Left ventricle myocardium inferior (tissue), 1 donor: Measurements from ENCODE around the gene SIVA1. TPM values are rescaled to one million over a fixed set of nuclear protein-coding genes. Genes with fewer than 3 reads are reported as not detected.

ENCODE experiments used
- DNase-seq: peaks from one replicate; pipeline ENCODE4 v3.0.0-alpha.2; 2020
- H3K27ac ChIP-seq: fragments of 200-600 bp; replicated peaks from 2 replicates; pipeline ENCODE4 v1.8.0; 2021
- H3K27me3 ChIP-seq: fragments of 200-600 bp; 2 replicates; pipeline ENCODE4 v1.8.0; 2021; ENCODE audit warnings: low read depth
- H3K36me3 ChIP-seq: fragments of 200-600 bp; 2 replicates; pipeline ENCODE4 v1.8.0; 2021
- H3K4me1 ChIP-seq: fragments of 200-600 bp; 2 replicates; pipeline ENCODE4 v1.8.0; 2021
- H3K4me3 ChIP-seq: fragments of 200-600 bp; 2 replicates; pipeline ENCODE4 v1.8.0; 2021; ENCODE audit warnings: mild to moderate bottlenecking, moderate library complexity
- H3K9me3 ChIP-seq: fragments of 200-600 bp; replicated peaks from 2 replicates; pipeline ENCODE4 v1.8.0; 2021
- CTCF ChIP-seq: fragments of 200-600 bp; IDR thresholded peaks from 2 replicates; pipeline ENCODE4 v1.8.0; 2021; ENCODE audit warnings: antibody characterized with exemption, mild to moderate bottlenecking, borderline replicate concordance
- intact Hi-C: fragments of 100-400 bp; cut with micrococcal nuclease; formaldehyde crosslinking; loops from one replicate; pipeline ENCODE4 v1.11.0; 2022
- total RNA-seq: library from RNA; stranded (reverse); fragmentation: NEBNext Ultra II Directional; extraction: Animal tissue kit (Norgen Biotek cat#: 25700); gene quantifications from one replicate; pipeline ENCODE4 v1.2.1, GENCODE V29; 2021
- donor health status: DM: no; HTN: yes; CAD: no; lungs with severe emphysema.

Gene SIVA1
- total RNA-seq, 1 donor from 2014 or later: 55.6 TPM

- no peaks in the 10 kb centered on the region for H3K9me3 ChIP-seq
- H3K4me1 ChIP-seq: peaks cover 82% of the 10 kb centered on the region
- DNase-seq: peak; percentile 77
- no peak for TF ChIP-seq CTCF
- H3K27ac ChIP-seq: peak overlapping the region; percentile 92
- intact Hi-C loops: no loop called here
- peaks cover 12% of the 10 kb centered on the region for H3K36me3 ChIP-seq
- H3K4me3 ChIP-seq: peak overlapping the region; percentile 14
- H3K27me3 ChIP-seq: no peaks in the 10 kb centered on the region
Measured at GRCh38 chr14:104721505-104722431, 31.2 kb upstream of the SIVA1 start.

GRCh38 chr14:104722938-104723650 lies 29.9 kb upstream of the SIVA1 start:
- Histone ChIP-seq H3K27ac (peak overlapping the region; percentile 92), H3K9me3 (no peaks in the 10 kb centered on the region), H3K4me1 (peaks cover 82% of the 10 kb centered on the region), H3K36me3 (peaks cover 12% of the 10 kb centered on the region), H3K4me3 (peak overlapping the region; percentile 88), H3K27me3 (no peaks in the 10 kb centered on the region)
- no peak for DNase-seq
- intact Hi-C loops: no loop called here
- TF ChIP-seq CTCF: no peak

- peak within 1 kb of the TSS; percentile 88 for H3K4me3 ChIP-seq
- H3K27me3 ChIP-seq: no peaks in the 10 kb centered on the region
- no peaks in the 10 kb centered on the region for H3K9me3 ChIP-seq
- peak within 1 kb of the TSS; percentile 92 for H3K27ac ChIP-seq
- intact Hi-C loops: no loop called here
- peak; percentile 80 for DNase-seq
- H3K4me1 ChIP-seq: peaks cover 81% of the 10 kb centered on the region
- H3K36me3 ChIP-seq: peaks cover 12% of the 10 kb centered on the region
- TF ChIP-seq CTCF: peak; percentile 93
Measured at GRCh38 chr14:104723651-104724406, 29.1 kb upstream of the SIVA1 start, which contains the start of gene ADSS1. Gene ADSS1, plus strand, starts transcription at chr14:104724229. Its CDS starts 42 bp downstream, at chr14:104724271.

- H3K27me3 ChIP-seq: no peaks in the 10 kb centered on the region
- peak; percentile 83 for DNase-seq
- H3K4me3 ChIP-seq: peak overlapping the region; percentile 88
- TF ChIP-seq CTCF: no peak
- peak overlapping the region; percentile 92 for H3K27ac ChIP-seq
- intact Hi-C loops: no loop called here
- H3K9me3 ChIP-seq: no peaks in the 10 kb centered on the region
- H3K36me3 ChIP-seq: peaks cover 7% of the 10 kb centered on the region
- peaks cover 79% of the 10 kb centered on the region for H3K4me1 ChIP-seq
Measured at GRCh38 chr14:104724407-104724980, 28.5 kb upstream of the SIVA1 start.
